ENCODE measurements around the gene GALNT9.
"Not testable (repeated sequence)": the region's sequence is repeated elsewhere in the genome, so short reads cannot be mapped to it uniquely, and the experiment has no call there.

Gene GALNT9

DNA sequence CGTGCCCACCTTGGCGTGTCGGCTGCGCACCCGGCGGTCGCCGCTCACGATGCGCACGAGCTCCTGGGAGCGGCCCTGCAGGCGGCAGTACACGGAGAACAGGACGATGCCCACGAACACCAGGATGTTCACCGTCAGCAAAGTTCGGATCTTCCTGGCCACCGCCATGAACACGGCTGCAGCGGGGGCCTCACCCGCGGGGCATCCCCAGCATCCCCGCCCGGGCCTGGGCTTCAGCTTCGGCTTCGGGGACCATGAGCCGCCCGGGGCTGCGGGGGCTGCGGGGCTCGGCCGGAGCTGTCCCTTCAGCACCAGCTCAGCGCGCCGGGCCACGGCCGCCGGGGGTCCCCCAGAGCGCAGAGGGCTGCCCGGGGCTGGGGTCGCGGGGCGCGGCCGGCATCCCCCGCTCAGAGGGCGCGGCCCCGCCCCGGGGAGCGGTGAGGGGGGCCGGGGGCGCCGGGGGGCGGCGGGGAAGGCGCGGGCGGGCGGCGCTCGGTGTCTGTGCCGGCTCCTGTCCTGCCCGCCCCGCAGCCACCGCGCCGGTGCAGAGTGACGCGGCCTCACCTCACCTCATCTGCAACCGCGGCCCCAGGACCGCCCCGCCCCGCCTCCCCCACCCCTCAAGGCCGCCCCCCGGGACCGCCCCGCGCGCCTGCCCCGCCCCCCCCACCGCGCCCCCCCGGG, at the start of gene GALNT9:
GALNT9 (minus strand) TSS at position 554 of the 684 bp plus-strand sequence; CDS start at position 168, 386 bp downstream.
- no peak for DNase-seq (ENCODE audit: low read depth)

DNA sequence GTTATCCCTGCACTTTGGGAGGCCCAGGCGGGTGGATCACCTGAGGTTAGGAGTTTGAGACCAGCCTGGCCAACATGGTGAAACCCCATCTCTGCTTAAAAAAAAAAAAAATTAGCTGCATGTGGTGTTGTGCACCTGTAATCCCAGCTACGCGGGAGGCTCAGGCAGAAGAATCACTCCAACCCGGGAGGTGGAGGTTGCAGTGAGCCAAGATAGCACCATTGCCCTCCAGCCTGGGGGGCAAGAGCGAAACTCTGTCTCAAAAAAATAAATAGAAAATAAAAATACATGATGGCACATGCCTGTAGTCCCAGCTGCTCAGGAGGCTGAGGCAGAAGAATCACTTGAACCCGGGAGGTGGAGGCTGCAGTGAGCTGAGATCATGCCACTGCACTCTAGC, 49.7 kb upstream of the GALNT9 start:
- DNase-seq (ENCODE audit: low read depth): not testable (repeated sequence)

DNA sequence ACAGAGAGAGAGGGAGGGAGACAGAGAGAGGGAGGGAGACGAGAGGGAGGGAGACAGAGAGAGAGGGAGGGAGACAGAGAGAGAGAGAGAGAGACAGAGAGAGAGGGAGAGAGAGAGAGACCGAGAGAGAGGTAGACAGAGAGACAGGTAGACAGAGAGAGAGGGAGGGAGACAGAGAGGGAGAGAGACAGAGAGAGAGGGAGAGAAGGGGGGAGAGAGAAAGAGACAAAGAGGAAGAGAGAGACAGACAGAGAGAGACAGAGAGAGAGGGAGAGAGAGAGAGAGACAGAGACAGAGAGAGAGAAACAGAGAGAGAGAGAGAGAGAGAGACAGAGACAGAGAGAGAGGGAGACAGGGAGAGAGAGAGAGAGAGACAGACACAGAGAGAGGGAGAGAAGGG, 47.8 kb upstream of the GALNT9 start:
- DNase-seq (ENCODE audit: low read depth): no peak

DNA sequence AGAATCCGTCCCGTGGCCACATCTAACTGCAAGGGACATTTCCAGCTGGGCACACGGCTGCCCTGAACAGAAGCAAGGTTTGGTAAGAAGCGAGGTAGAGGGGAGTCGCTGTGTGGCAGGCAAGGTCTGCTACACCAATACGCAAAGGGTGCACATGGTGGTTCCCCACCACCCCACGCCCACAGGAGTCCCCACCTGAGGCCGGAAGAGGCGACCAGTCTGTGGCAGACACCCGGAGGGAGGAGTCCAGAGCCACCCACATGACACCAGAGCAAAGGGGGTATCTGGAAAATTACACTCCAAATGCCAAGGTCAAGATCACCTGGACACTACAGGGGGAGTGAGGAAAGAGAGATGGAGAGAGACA, 47.1 kb upstream of the GALNT9 start:
- no peak for DNase-seq (ENCODE audit: low read depth)

DNA sequence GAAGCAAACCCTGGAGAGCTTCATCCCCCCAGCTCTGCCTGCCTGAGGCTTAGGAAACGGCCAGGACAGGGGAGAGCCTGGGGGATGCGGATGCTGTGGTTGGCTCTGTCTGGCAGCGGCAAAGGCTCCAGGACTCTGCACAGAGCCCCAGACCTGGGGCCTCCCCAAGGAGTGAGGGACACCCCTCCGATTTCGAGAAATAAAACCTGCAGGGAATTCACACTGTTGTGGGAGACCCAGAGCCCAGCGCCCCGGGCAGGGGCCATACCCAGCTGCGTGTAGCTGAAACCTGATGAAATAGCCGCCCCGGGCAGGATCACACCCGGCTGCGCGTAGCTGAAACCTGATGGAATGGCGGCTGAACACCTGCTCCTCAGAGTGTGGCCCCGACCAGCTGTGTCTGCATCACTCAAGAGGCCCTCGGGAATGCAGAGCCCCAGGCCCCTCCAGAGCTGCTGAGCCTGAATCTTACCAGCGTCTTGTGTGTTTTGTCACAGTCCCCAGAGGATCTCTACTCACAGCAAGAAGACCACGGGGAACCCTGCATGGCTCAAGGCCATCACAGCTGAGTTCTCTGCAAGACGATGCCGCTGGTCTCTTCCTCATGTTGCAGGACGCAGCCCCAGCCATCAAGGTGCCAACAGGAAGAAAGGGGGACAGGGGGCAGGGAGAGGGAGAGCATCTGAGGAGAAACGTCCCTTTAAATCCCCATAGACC, 46.5 kb upstream of the GALNT9 start:
- no peak for DNase-seq (ENCODE audit: low read depth)

DNA sequence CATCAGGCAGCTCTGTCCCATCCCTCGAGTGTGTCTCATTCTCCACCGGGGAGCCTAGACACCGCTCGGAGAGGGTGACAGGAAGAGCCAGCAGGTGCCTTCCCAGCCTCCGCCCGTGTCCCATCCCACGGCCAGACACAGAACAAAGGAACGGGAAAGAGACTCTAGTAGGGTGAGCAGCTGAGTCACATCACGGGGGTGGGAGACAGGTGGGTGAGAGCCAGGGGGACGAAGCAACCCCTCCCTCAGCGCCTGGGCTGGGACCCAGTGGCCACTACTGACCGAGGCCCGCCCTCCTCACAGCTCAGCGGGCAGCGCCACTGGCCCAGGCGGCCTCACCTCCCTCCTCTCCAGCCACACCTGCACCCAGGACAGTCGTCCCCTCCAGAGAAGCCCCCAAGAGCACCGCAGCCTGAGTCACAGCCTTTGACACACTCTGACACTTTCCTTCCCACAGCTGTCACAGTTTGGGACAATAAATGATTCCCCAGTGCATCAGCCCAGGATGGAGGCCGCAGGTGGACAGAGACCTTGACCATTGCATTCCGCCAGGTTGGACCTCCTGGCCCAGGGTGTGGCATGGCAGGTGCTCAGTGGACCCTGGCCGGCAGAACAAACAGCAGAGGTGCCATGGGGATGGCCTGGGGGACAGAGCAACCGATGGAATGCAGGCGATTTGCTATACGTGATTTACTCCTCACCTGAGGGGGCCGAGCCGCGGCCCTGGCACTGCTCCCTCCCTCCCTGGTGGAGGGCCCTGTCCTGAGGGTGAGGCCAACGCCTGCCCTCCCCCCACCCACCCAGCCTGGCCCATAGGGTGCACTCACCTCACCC, 45.4 kb upstream of the GALNT9 start:
- no peak for DNase-seq (ENCODE audit: low read depth)

DNA sequence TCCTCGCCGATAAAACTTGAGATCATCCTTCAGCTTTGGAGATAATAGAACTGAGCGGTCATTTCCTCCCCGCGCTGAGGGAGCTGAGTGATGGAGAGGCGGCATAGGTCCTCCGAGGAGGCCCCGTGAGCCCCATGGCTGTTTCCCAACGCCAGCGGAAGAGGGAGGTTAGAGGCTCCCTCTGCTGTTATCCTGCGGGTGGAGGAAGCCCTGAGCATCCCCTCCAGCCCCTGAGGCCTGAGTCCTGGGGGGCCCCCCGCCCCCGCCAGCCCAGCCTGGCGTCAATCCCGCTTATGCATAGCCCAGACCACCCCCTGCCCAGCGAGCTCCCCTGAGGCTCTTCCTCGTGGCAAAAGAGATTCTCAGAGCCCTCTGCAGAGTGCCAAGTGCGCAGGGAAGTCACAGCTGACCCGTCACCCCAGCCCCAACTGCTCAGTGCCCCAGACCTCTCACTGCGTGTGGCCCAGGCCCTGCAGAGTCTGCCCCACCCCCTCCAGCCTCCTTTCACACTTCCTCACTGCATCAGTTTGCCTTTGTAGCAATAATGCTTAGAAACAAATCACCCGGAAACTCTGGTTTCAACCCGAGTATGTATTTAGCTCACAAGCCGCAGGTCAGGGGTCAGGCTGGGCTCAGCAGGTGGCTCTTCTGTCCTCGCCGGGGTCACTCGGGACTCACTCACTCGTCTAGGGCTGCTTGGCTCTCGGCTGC, 44.7 kb upstream of the GALNT9 start:
- no peak for DNase-seq (ENCODE audit: low read depth)

DNA sequence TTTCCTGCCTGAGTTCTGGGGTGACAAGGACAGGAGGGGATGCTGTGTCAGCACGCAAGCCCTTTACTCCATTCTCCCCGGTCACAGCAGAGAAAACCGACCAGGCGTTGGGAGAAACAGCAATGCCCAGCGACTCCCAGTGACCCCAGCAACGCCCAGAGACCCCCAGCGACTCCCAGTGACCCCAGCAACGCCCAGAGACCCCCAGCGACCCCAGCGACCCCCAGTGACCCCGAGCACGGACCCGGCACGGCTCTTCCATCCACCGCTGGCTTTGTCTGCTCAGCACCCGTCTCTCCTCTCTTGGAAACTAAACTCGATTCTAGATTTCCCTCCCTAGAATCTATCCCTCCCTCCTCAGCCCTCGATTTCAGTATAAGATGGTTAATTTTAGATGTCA, 38.5 kb upstream of the GALNT9 start:
- DNase-seq (ENCODE audit: low read depth): no peak

DNA sequence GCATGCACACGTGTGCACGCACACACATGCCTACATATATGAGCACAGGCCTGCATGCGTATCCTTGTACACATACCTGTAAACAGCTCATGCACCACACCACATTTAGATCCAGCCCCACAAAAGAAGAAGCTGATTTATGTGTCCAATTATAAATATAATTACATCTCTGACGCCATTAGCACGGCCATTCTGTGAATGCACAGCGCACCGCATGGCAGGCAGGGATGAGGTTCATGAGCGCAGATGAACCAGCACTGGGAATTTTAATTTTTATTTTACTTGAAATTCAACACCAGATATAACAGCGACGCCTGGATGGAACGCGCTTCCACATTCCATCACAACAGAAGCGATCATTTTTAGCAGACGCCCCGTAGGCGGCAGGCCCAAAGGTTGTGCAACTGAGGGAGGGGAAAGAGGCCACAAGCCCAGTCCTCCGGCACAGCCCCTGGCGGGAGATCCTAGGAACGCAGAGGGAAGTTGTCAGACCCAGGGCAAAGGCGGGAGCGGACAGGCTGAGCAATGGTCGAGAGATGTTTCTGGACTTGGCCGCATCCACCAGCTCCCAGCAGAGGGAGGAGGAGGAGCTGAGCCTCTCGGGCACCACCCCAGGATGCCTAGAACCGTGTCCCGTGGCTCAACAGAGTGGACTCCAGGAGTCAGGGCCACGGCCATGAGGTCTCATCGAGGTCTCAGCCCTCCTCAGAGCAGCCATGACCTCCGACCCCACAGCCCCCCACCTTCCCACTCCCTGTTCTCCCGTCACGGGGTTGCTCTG, 37.9 kb upstream of the GALNT9 start:
- no peak for DNase-seq (ENCODE audit: low read depth)

DNA sequence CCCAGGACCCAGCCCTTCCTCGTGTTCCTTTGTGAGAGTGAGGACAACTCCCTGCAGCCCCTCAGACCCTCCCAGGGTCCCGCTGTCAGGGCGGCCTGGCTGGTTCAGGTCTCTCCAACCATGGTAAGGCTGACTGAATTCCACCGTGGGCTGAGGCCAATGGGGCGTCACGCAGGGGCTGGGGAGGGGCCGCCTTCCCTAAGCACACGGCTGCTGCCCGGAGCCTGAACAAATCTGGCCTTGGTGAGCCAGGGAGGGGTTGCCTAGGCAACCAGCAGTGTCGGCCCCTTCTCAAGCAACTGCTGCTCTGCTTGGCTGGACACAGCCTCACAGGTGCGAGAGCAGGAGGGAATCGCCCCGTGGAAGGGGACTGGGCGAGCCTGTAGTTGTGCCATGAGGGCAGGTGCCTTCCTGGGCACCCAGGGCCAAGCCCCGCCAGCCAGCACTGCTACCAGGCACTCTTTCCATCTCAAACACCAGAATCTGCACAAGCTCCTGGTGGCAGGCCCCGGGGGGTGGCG, 37.0 kb upstream of the GALNT9 start:
- no peak for DNase-seq (ENCODE audit: low read depth)

DNA sequence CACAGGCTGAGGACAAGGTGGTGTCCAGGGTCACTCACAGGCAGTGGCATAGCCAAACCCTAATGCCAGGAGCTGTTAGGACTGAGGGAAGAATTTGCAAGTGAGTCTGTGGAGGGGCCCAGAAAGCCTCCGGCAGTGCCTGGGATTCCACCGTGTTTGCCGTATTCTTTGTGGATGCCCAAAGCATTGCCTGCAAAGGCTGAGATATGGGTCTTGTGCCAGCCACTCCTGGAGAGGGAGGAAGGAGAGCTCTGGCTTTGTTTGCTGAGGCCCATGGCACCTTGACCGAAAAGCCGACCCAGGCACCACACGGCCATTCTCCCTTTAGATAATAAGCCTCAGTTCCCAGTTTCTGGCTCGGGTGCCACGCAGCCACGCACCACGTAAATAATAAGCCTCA, 35.8 kb upstream of the GALNT9 start:
- DNase-seq (ENCODE audit: low read depth): no peak

DNA sequence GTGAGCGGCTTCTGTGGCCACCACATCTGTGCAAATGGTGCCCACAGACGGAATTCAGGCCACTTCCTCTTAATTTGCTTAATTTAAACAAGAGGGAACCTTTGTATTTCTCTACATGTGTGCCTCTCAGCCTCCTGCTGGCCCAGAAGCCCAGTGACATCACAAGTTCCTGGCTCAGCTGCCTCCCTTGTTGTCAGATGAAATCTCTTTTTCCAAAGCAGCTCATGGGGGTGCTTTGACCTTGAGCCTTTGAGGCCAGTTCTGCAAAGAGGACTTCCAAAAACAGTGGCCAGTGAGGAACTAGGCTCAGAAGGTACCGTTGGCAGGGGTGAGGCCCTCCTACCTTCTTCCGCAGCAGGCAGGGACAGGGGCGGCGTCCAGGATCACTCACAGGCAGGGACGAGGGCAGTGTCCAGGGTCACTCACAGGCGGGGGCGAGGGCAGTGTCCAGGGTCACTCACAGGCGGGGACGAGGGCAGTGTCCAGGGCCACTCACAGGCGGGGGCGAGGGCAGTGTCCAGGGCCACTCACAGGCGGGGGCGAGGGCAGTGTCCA, 35.0 kb upstream of the GALNT9 start:
- DNase-seq (ENCODE audit: low read depth): no peak

DNA sequence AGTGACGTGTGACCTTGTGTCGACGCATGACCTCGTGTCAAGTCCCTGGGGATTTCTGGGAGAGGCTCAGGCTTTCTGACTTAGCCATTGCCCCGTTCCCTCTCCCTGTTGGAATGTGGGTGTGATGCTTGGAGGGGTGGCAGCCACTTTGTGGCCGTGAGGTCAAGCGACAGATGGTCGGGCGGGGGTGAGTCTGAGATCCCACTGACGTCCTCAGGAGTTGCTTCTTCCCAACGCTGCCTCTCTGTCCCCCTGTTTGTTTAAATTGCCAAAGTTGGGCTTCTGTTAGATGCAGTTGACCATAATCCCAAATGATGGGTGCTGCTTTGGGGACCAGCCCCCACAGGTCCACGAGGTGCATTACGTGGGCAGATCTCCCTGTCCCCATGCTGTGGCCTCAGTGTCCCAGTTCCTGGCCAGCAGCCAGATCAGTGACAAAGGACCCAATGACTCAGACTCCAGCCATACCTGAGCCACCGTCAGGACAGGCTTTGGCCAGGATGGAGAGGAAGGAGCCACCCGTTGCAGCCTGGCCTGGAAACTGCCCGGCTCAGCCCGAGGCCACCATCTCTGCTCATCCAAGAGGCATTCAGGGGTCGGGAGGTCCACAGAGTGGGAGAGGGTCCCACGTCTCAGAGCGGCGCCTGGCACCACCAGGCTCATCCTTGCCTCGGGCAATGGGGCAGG, 34.4 kb upstream of the GALNT9 start:
- DNase-seq (ENCODE audit: low read depth): no peak

DNA sequence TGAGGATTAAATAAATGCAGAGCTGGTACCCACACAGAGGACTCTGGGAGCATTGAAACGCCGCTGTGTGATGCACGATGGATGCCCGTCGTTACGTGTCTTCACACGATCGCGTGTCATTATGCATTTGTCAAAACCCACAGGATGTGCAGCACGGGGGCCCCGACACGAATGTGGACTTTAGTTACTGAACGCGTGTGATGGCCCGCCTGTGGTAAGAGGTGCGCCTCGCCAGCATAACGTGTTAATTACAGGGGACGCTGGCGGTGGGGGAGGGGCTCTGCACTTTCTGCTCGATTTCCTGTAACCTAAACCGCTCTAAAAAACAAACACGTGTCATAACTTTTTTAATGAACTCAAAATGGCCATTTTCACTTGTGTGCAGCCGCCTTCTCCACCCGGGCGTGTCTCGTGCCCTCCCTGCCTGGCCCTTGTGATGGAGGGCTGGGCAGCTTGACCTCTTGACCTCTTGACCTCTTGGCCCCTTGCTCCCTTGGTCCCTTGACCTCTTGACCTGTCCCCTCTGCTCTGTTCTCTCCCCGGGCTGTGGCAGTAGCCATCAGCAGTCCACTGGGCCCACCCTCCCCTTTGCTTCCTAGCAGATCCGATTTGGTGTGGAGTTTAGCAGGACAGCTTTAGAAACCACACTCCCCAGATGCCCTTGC, 33.7 kb upstream of the GALNT9 start:
- DNase-seq (ENCODE audit: low read depth): no peak

DNA sequence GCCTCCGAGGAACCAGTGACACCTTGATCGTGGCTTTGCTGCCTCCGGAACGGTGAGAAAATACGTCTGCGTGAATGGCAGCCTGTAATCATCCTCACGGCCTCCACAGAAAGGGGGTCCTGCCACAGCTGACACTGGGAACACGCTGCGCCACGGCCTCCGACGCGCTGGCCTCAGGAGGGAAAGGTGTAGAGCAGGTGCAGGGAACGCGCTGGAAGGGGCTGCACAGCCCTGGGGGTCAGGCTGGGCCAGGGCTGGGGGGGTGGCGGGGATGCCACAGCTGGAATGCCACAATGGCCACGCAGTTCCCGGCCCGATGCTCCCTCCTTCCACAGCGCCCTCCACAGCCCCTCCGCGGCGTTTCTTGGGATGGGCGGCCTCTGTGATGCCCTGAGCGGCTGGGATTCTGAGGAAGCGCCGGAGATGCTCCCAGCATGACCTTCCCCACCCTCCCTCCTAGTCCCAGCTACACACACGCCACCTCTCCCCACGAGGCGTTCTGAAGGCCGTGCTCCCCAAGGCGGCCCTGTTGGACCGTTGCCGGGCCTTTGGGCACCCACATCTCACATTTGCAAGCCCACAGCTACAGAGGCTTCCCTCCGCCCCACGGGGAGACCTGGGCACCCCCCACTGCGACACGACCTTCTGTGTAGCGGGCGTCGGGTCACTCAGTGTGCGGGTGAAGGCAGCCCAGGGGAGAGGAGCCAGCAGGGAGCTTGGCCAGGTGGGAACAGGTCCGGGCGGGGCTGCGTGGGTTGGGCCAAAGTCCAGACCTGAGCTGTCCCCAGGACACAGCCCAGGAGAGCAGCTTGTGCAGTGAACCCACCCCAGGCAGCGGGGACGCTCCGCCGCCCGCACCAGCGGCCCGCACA, 31.8 kb upstream of the GALNT9 start:
- DNase-seq (ENCODE audit: low read depth): no peak

DNA sequence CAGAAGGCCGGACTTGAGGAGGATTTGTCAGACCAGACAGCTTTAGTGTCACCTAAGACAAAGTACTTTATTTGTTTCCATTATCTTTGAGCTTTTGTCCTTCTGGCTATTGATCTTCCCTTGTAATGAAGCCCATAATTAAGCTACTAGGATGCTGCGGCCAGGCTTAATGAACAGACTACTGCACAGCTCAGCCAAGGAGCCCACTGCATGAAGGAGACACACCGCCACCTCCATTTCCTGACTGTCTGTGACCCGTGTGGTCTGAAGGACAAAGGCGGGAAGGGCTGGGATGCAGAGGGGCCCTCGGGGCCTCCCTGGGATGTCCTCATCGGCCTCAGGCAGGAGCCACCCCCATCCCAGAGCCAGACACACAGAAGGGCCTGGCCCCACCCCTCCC, 31.0 kb upstream of the GALNT9 start:
- DNase-seq (ENCODE audit: low read depth): no peak

DNA sequence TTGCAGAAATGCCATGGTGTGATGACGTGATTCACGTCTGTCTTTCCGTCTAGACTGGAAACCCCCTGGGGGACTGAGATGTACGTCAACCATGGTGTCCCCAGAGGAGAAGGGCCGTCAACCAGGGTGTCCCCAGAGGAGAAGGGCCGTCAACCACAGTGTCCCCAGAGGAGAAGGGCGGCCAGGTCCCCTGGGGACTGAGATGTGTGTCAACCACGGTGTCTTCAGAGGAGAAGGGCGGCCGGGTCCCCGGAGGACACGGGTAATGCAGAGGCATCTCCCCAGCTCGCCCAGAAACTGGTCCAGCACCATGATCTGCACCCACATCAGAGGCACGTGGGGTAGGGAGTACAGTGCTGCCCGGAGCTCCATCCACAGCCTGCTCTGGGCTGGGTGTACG, 30.6 kb upstream of the GALNT9 start:
- no peak for DNase-seq (ENCODE audit: low read depth)

DNA sequence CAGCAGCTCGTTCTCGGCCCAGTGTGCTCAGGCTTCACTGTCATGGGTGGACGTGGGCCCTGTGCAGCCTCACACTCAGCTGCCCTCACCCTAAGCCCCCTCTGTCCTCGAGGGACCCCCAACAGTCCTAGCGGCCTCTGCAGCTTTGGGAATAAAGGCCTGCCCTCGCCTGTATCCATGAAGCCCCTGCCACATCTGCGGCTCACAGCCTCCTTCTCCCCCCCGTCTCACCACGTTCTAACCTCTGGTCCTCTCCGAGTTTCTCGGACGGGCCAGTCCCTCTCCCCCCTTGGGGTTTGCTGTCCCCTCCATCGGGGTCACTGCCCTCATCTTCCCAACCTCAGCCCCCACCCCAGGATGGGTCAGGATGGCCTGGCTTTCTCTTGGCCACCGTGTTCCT, 30.2 kb upstream of the GALNT9 start:
- DNase-seq (ENCODE audit: low read depth): no peak
